Activated CD8-positive, alpha-beta T cell treated with anti-CD3 and anti-CD28 coated beads, Interleukin-2, amount 10 ng/mL, durations not matched to agents 7 days and 5 days (primary cell): Measurements from ENCODE around the gene GOLGA5. TPM values are rescaled to one million over a fixed set of nuclear protein-coding genes. Genes with fewer than 3 reads are reported as not detected.
"Not testable (repeated sequence)": the region's sequence is repeated elsewhere in the genome, so short reads cannot be mapped to it uniquely, and the experiment has no call there.

Experiments
- ATAC-seq: fragments of 150-1000 bp; cut with Tn5 transposase; one replicate; pipeline ENCODE4 v1.10.0; 2021; ENCODE audit warnings: moderate library complexity
- CTCF ChIA-PET: fragments of 350-600 bp; sonication (Branson Sonifier 250); formaldehyde crosslinking; loops from one replicate; lab custom pipeline; 2021; ENCODE audit warnings: antibody characterized with exemption; lab: Charles Lee
- POLR2A ChIA-PET: fragments of 350-600 bp; sonication (Branson Sonifier 250); formaldehyde crosslinking; loops from one replicate; lab custom pipeline; 2021; ENCODE audit warnings: antibody characterized with exemption; lab: Charles Lee
- DNase-seq: peaks from one replicate; pipeline ENCODE4 v3.0.0-alpha.2; 2020
- H3K27ac Mint-ChIP-seq: one replicate; pipeline ENCODE4 v1.8.0; 2021; ENCODE audit warnings: mild to moderate bottlenecking, mixed read lengths
- H3K27me3 Mint-ChIP-seq: one replicate; pipeline ENCODE4 v1.8.0; 2021; ENCODE audit warnings: low read depth, mixed read lengths
- H3K36me3 Mint-ChIP-seq: one replicate; pipeline ENCODE4 v1.8.0; 2021; ENCODE audit warnings: low read depth, mixed read lengths
- H3K4me1 Mint-ChIP-seq: one replicate; pipeline ENCODE4 v1.8.0; 2021; ENCODE audit warnings: low read depth, mixed read lengths
- H3K4me3 Mint-ChIP-seq: one replicate; pipeline ENCODE4 v1.8.0; 2021; ENCODE audit warnings: mild to moderate bottlenecking, mixed read lengths
- H3K9me3 Mint-ChIP-seq: one replicate; pipeline ENCODE4 v1.8.0; 2022; ENCODE audit warnings: mixed read lengths; ENCODE audit not compliant: insufficient read depth
- total RNA-seq, 2 experiments: library from RNA; stranded (reverse); gene quantifications; one replicate each; pipeline ENCODE4 v1.2.3, GENCODE V29; 2021

Gene GOLGA5
- total RNA-seq, 2 experiments from 2014 or later, result 15.8 to 16.1 TPM

DNA sequence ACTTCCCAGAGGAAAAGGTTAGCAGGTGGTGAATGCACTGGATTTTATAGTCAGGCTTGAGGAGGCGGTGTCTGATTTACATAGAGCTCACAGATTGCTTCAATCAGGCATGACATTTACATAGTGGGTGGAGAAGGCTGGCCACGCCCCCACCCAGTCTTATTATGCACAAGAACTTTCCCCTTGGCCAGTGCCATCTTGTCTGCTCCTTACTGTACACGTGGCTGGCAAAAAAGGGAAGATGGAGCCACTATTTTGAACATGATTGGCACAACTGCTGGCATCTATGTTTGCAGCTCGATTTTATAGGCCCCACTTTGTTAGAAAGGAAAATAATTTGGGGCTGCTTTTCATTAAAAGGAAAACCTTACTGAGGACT, 34.8 kb upstream of the GOLGA5 start:
- Mint-ChIP-seq H3K27ac (no peak overlapping the region), H3K9me3 (no peaks in the 10 kb centered on the region), H3K36me3 (no peaks in the 10 kb centered on the region), H3K4me1 (peaks cover 26% of the 10 kb centered on the region), H3K4me3 (no peak overlapping the region), H3K27me3 (peaks cover 17% of the 10 kb centered on the region)
- ATAC-seq (peak; percentile 47), DNase-seq (peak; percentile 36)
- CTCF ChIA-PET, result interaction anchor here (1.1 to 1.3 kb wide), 2 partner anchors 8 to 21 kb away, joined by 3 to 4 read pairs; no protein-coding TSS in a partner anchor
- POLR2A ChIA-PET, result interaction anchor here (0.6 to 1.1 kb wide), 2 partner anchors 9 to 21 kb away, joined by 3 to 4 read pairs; no protein-coding TSS in a partner anchor

DNA sequence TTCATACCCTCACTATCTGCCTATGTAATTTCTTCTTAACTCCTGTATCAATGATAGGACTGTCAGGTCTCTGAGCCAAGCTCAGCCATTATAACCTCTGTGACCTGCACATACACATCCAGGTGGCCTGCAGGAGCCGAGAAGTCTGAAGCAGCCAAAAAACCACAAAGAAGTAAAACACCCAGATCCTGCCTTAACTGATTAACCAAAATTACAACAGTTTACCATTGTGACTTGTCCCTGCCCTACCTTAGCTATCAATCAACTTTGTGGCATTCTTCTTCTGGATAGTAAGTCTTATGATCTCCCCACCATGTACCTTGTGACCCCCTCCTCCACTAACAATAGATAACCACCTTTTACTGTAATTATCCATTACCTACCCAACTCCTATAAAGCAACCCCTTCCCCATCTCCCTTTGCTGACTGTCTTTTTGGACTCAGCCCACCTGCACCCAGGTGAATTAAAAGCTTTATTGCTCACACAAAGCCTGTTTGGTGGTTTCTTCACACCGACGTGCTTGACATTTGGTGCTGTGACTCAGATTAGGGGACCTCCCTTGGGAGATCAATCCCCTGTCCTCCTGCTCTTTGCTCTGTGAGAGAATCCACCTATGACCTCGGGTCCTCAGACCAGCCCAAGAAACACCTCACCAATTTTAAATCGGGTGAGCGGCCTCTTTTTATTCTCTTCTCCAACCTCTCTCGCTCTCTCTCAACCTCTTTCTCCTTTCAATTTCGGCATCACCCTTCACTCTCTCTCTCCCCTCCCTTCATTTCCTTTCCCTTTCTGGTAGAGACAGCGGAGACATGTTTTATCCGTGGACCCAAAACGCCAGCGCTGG, 34.2 kb upstream of the GOLGA5 start:
- ChIA-PET CTCF (interaction anchor here (1.1 to 1.3 kb wide), 2 partner anchors 8 to 21 kb away, joined by 3 to 4 read pairs; no protein-coding TSS in a partner anchor), POLR2A (interaction anchor here (0.6 to 1.1 kb wide), 2 partner anchors 9 to 21 kb away, joined by 3 to 4 read pairs; no protein-coding TSS in a partner anchor)
- H3K4me3 Mint-ChIP-seq, result no peak overlapping the region
- no peaks in the 10 kb centered on the region for H3K9me3 Mint-ChIP-seq
- peaks cover 26% of the 10 kb centered on the region for H3K4me1 Mint-ChIP-seq
- peak; percentile 43 for DNase-seq
- H3K27ac Mint-ChIP-seq, result peak overlapping the region; percentile 47
- H3K36me3 Mint-ChIP-seq, result no peaks in the 10 kb centered on the region
- peak; percentile 49 for ATAC-seq
- H3K27me3 Mint-ChIP-seq, result peaks cover 20% of the 10 kb centered on the region

DNA sequence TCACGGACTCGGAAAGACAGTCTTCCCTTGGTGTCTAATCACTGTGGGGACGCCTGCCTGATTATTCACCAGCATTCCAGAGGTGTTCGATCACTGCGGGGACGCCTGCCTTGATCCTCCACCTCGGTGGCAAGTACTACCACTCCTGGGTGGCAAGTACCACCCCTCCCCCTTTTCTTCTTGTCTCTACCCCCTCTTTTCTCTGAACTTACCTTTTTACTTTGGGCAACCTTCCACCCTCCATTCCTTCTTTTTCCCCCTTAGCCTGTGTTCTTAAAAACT, 33.6 kb upstream of the GOLGA5 start:
- H3K27ac Mint-ChIP-seq, result peak overlapping the region; percentile 19
- no peak for DNase-seq

GRCh38 chr14:92763666-92764631, 30.2 kb upstream of the GOLGA5 start:
- H3K27ac Mint-ChIP-seq, CTCF ChIA-PET, H3K36me3 Mint-ChIP-seq, H3K9me3 Mint-ChIP-seq, H3K4me3 Mint-ChIP-seq, ATAC-seq, DNase-seq: not testable (repeated sequence)
- POLR2A ChIA-PET, result interaction anchor here (0.7 kb wide), 1 partner anchor 566 kb away, joined by 3 read pairs; no protein-coding TSS in a partner anchor
- H3K4me1 Mint-ChIP-seq, result peaks cover 32% of the 10 kb centered on the region
- peaks cover 29% of the 10 kb centered on the region for H3K27me3 Mint-ChIP-seq

More for the DNA sequence above, 33.6 kb upstream of the GOLGA5 start:
- Mint-ChIP-seq H3K9me3 (no peaks in the 10 kb centered on the region), H3K4me3 (no peak overlapping the region), H3K36me3 (no peaks in the 10 kb centered on the region), H3K4me1 (peaks cover 26% of the 10 kb centered on the region), H3K27me3 (peaks cover 20% of the 10 kb centered on the region)
- ATAC-seq, result no peak
- ChIA-PET CTCF (no interaction called here), POLR2A (no interaction called here)

- not testable (repeated sequence) for H3K27ac Mint-ChIP-seq, H3K4me3 Mint-ChIP-seq, H3K36me3 Mint-ChIP-seq, H3K9me3 Mint-ChIP-seq, H3K4me1 Mint-ChIP-seq
- DNase-seq, result peak; percentile 71
- H3K27me3 Mint-ChIP-seq, result peaks cover 23% of the 10 kb centered on the region
- peak; percentile 96 for ATAC-seq
- ChIA-PET CTCF (interaction anchor here (0.9 to 1.0 kb wide), 2 partner anchors 16 to 54 kb away, joined by 3 read pairs; no protein-coding TSS in a partner anchor), POLR2A (interaction anchor here (1.2 kb wide), 1 partner anchor 646 kb away, joined by 3 read pairs; no protein-coding TSS in a partner anchor)
Observed at GRCh38 chr14:92768236-92768635, 25.9 kb upstream of the GOLGA5 start.

GRCh38 chr14:92768795-92769194, 25.3 kb upstream of the GOLGA5 start:
- ChIA-PET CTCF (no interaction called here), POLR2A (no interaction called here)
- no peaks in the 10 kb centered on the region for H3K9me3 Mint-ChIP-seq
- H3K27ac Mint-ChIP-seq, result no peak overlapping the region
- no peak overlapping the region for H3K4me3 Mint-ChIP-seq
- peaks cover 25% of the 10 kb centered on the region for H3K27me3 Mint-ChIP-seq
- H3K36me3 Mint-ChIP-seq, result no peaks in the 10 kb centered on the region
- no peak for DNase-seq
- H3K4me1 Mint-ChIP-seq, result peaks cover 10% of the 10 kb centered on the region
- ATAC-seq, result no peak

- no peaks in the 10 kb centered on the region for H3K36me3 Mint-ChIP-seq
- ATAC-seq (no peak), DNase-seq (no peak)
- H3K4me1 Mint-ChIP-seq, result peaks cover 19% of the 10 kb centered on the region
- no peak overlapping the region for H3K27ac Mint-ChIP-seq
- ChIA-PET CTCF (no interaction called here), POLR2A (no interaction called here)
- no peaks in the 10 kb centered on the region for H3K9me3 Mint-ChIP-seq
- H3K27me3 Mint-ChIP-seq, result peaks cover 22% of the 10 kb centered on the region
- no peak overlapping the region for H3K4me3 Mint-ChIP-seq
Observed at GRCh38 chr14:92770484-92770883, 23.6 kb upstream of the GOLGA5 start.

DNA sequence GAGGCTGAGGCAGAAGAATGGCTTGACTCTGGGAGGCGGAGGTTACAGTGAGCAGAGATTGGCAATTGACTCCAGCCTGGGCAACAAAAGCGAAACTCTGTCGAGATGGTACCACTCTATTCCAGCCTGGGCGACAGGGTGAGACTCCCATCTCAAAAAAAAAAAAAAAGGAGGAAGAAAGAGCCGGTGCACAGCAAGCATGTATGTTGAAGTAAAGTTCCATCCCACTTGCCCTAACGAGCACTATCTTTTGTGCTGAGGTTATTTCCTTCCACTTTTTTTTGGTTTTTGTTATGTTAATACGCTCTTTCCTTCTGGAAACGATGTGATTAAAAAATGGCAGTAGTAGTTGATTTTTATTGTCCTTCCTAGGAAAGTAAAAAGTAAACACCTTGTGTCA, 19.5 kb upstream of the GOLGA5 start:
- CTCF ChIA-PET, result no interaction called here

GRCh38 chr14:92775292-92775691, 18.8 kb upstream of the GOLGA5 start:
- Mint-ChIP-seq H3K27me3 (peaks cover 19% of the 10 kb centered on the region), H3K4me1 (peaks cover 12% of the 10 kb centered on the region)
- ATAC-seq (peak; percentile 91), DNase-seq (peak; percentile 41)
- H3K9me3 Mint-ChIP-seq, POLR2A ChIA-PET, H3K4me3 Mint-ChIP-seq, CTCF ChIA-PET, H3K27ac Mint-ChIP-seq, H3K36me3 Mint-ChIP-seq: not testable (repeated sequence)

More for the DNA sequence above, 19.5 kb upstream of the GOLGA5 start:
- peaks cover 19% of the 10 kb centered on the region for H3K27me3 Mint-ChIP-seq
- no peaks in the 10 kb centered on the region for H3K9me3 Mint-ChIP-seq
- POLR2A ChIA-PET, result no interaction called here
- no peak for ATAC-seq
- no peaks in the 10 kb centered on the region for H3K36me3 Mint-ChIP-seq
- H3K4me3 Mint-ChIP-seq, result no peak overlapping the region
- no peak for DNase-seq
- no peak overlapping the region for H3K27ac Mint-ChIP-seq
- H3K4me1 Mint-ChIP-seq, result peaks cover 10% of the 10 kb centered on the region

GRCh38 chr14:92778868-92779565, 15.1 kb upstream of the GOLGA5 start:
- DNase-seq, H3K9me3 Mint-ChIP-seq, H3K36me3 Mint-ChIP-seq, H3K4me3 Mint-ChIP-seq, H3K27ac Mint-ChIP-seq, POLR2A ChIA-PET, H3K27me3 Mint-ChIP-seq, ATAC-seq: not testable (repeated sequence)
- H3K4me1 Mint-ChIP-seq, result peaks cover 16% of the 10 kb centered on the region
- CTCF ChIA-PET, result interaction anchor here (1.5 kb wide), 1 partner anchor 64 kb away, joined by 5 read pairs; no protein-coding TSS in a partner anchor
